Measurements from ENCODE around the gene ZSCAN5A.
"Not testable (repeated sequence)": the region's sequence is repeated elsewhere in the genome, so short reads cannot be mapped to it uniquely, and the experiment has no call there.

ZSCAN5A gene

GRCh38 chr19:56314381-56315076 is at the start of gene ZSCAN5A:
TSS of gene ZSCAN5A (minus strand) at chr19:56314839. CDS start at chr19:56225046, 89,793 bp downstream.
- DNase-seq, result peak; percentile 96

GRCh38 chr19:56360841-56361240 is 46.2 kb upstream of the ZSCAN5A start:
- no peak for DNase-seq

- no peak for DNase-seq
Measured at GRCh38 chr19:56356944-56357343, 42.3 kb upstream of the ZSCAN5A start.

- no peak for DNase-seq
Measured at GRCh38 chr19:56355517-56355916, 40.9 kb upstream of the ZSCAN5A start.

- no peak for DNase-seq
Measured at GRCh38 chr19:56351208-56351607, 36.6 kb upstream of the ZSCAN5A start.

- DNase-seq, result peak; percentile 13
Measured at GRCh38 chr19:56350416-56351045, 35.9 kb upstream of the ZSCAN5A start.

GRCh38 chr19:56348289-56348877 is 33.7 kb upstream of the ZSCAN5A start:
- DNase-seq, result no peak

- DNase-seq, result no peak
Measured at GRCh38 chr19:56347163-56347778, 32.6 kb upstream of the ZSCAN5A start.

- no peak for DNase-seq
Measured at GRCh38 chr19:56341948-56342347, 27.3 kb upstream of the ZSCAN5A start.

GRCh38 chr19:56339031-56339430 is 24.4 kb upstream of the ZSCAN5A start:
- DNase-seq, result not testable (repeated sequence)

- DNase-seq, result not testable (repeated sequence)
Measured at GRCh38 chr19:56337077-56337476, 22.4 kb upstream of the ZSCAN5A start.

GRCh38 chr19:56335371-56335770 is 20.7 kb upstream of the ZSCAN5A start:
- not testable (repeated sequence) for DNase-seq

- DNase-seq, result no peak
Measured at GRCh38 chr19:56333506-56333905, 18.9 kb upstream of the ZSCAN5A start.

- DNase-seq, result no peak
Measured at GRCh38 chr19:56332695-56333094, 18.1 kb upstream of the ZSCAN5A start.

GRCh38 chr19:56324436-56324835 is 9.8 kb upstream of the ZSCAN5A start:
- DNase-seq, result no peak

GRCh38 chr19:56321989-56322440 is 7.4 kb upstream of the ZSCAN5A start:
- no peak for DNase-seq

GRCh38 chr19:56321254-56321988 is 6.8 kb upstream of the ZSCAN5A start:
- no peak for DNase-seq

GRCh38 chr19:56319991-56320390 is 5.4 kb upstream of the ZSCAN5A start:
- no peak for DNase-seq

GRCh38 chr19:56317749-56318148 is 3.1 kb upstream of the ZSCAN5A start:
- DNase-seq, result no peak

- DNase-seq, result no peak
Measured at GRCh38 chr19:56316728-56317127, 2.1 kb upstream of the ZSCAN5A start.

- DNase-seq, result peak; percentile 92
Measured at GRCh38 chr19:56315077-56315828, 614 bp upstream of the ZSCAN5A start.

GRCh38 chr19:56314018-56314380 is 640 bp downstream of the ZSCAN5A start:
- no peak for DNase-seq

All from T1000 (cell line).